Thymus (tissue), 11 donors: ENCODE measurements around the gene TOM1L2. TPM values are rescaled to one million over a fixed set of nuclear protein-coding genes. Genes with fewer than 3 reads are reported as not detected.
A peak's percentile ranks its signal among the peaks of the same experiment; 100 is the strongest.

ENCODE experiments used
- DNase-seq, 9 donors: peaks; one replicate each; pipeline ENCODE4 v3.0.0-alpha.2; 2013; ENCODE audit warnings: low spot score in 9 of 9, low read depth in 6 of 9, missing footprints in 1 of 9
- H3K27ac ChIP-seq, 2 donors: one replicate each; pipeline ENCODE4 v1.5.1; 2013; ENCODE audit warnings: control low read depth in 1 of 2, low read depth in 1 of 2, low read length in 1 of 2, mild to moderate bottlenecking in 1 of 2, moderate library complexity in 1 of 2
- H3K27me3 ChIP-seq, 2 donors: one replicate each; pipeline ENCODE4 v1.5.1; 2013; ENCODE audit warnings: low read length in 1 of 2; ENCODE audit not compliant: control insufficient read depth in 2 of 2, insufficient read depth in 1 of 2
- H3K36me3 ChIP-seq, 2 donors: one replicate each; pipeline ENCODE4 v1.5.1; 2013; ENCODE audit warnings: low read length in 1 of 2, mild to moderate bottlenecking in 1 of 2, moderate library complexity in 1 of 2; ENCODE audit not compliant: control insufficient read depth in 2 of 2, insufficient read depth in 2 of 2
- H3K4me1 ChIP-seq, 2 donors: one replicate each; pipeline ENCODE4 v1.5.1; 2013; ENCODE audit warnings: low read length in 2 of 2; ENCODE audit not compliant: control insufficient read depth in 2 of 2, insufficient read depth in 2 of 2
- H3K4me3 ChIP-seq, 2 donors: one replicate each; pipeline ENCODE4 v1.5.1; 2013; ENCODE audit warnings: low read length in 2 of 2, control low read depth in 1 of 2, mild to moderate bottlenecking in 1 of 2
- H3K9me3 ChIP-seq, 2 donors: one replicate each; pipeline ENCODE4 v1.5.1; 2013; ENCODE audit warnings: low read length in 1 of 2, mild to moderate bottlenecking in 1 of 2; ENCODE audit not compliant: control insufficient read depth in 2 of 2, insufficient read depth in 1 of 2
- WGBS: extraction: QIAGEN DNeasy Blood & Tissue Kit; methylation state at CpG from one replicate; pipeline ENCODE4 v1.1.7; 2013; 5-methylcytosine and 5-hydroxymethylcytosine counted together
- polyA plus RNA-seq: library from polyadenylated mRNA; stranded (reverse); fragments of 200-250 nt; gene quantifications from one replicate; pipeline ENCODE4 v1.2.3, GENCODE V29; 2013
- total RNA-seq: library from RNA; stranded (reverse); fragments of 120-200 nt; gene quantifications from one replicate; pipeline ENCODE4 v1.2.4, GENCODE V29; 2013
- donor health status: healthy.

Gene TOM1L2
- total and polyA plus RNA-seq, 2 donors = 6.6 to 17.5 TPM

DNA sequence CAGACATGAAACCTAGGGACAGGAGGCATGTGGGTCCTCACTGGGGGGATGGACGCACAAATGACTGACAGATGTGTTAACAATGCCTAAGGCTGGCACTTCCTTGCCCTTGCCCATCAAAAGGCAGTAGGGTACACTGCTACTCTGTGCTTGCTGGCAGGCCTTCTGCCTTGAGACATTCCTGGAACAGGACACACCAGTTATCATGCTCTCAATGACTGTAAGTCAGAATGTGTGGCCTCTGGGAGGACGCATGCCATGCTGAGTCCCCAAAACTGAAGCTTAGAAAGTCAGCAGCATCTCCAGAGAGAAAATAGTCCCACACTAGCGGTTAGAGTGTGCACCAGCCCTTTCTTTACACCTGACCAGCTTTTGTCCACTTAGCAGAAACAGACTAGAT, 119.3 kb downstream of the TOM1L2 start:
- Histone ChIP-seq H3K27me3 (no peaks in the 10 kb centered on the region), H3K36me3 (no peaks in the 10 kb centered on the region), H3K4me3 (no peak overlapping the region), H3K9me3 (peaks cover 0 to 4% of the 10 kb centered on the region in 2 donors), H3K4me1 (peaks cover 17 to 62% of the 10 kb centered on the region in 2 donors), H3K27ac (no peak overlapping the region)
- no peak for DNase-seq
- WGBS = 99% methylated on average over 3 of the region's 3 CpGs

DNA sequence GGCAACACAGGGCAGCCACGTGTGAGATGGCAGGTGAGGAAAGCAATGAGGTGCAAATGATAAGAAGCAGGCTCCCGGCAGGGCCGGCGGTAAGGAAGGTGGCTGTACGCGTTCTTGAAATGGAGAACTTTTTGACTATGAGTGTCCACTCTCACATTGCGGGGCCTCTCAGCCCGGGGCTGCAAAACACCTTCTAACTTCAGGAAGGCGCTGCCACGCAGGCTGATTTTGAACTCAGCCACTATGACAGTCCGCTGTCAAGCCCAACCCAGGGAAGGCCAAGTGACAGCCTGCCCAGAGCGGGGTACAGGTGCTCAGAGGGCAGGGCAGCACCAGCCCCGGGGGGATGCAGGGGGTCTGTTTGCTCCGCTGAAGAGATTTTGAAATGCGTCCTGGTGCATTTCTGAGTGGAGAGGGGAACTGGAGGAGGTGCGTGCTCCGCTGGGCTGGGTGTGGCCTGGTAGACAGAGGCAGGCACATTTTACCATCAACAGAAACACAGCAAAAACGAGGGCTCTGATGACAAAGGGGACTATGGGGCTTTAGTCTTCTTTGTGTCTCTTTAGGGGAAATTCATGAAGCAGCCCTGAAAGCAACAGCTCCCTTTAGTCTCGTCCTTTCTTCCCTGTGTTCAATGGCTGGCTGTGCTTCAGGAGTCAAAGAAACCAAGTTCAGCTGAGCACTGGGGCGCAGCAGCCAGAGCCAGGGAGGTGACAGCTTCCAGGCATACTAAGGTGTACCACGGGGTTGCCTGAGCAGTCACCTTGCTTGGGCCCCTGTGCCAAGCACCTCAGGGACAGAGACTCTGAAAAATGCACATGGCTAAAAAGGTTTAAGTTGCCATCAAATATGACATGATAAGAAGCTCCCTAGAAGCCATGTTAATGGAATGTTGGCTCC, 120.8 kb downstream of the TOM1L2 start:
- peaks cover 0 to 4% of the 10 kb centered on the region in 2 donors for H3K36me3 ChIP-seq
- WGBS = 93% methylated on average over 21 of the region's 21 CpGs
- DNase-seq = no peak
- H3K9me3 ChIP-seq = peaks cover 0 to 4% of the 10 kb centered on the region in 2 donors
- no peak overlapping the region for H3K4me3 ChIP-seq
- H3K27me3 ChIP-seq = no peaks in the 10 kb centered on the region
- H3K27ac ChIP-seq = no peak overlapping the region
- H3K4me1 ChIP-seq = peaks cover 19 to 77% of the 10 kb centered on the region in 2 donors

DNA sequence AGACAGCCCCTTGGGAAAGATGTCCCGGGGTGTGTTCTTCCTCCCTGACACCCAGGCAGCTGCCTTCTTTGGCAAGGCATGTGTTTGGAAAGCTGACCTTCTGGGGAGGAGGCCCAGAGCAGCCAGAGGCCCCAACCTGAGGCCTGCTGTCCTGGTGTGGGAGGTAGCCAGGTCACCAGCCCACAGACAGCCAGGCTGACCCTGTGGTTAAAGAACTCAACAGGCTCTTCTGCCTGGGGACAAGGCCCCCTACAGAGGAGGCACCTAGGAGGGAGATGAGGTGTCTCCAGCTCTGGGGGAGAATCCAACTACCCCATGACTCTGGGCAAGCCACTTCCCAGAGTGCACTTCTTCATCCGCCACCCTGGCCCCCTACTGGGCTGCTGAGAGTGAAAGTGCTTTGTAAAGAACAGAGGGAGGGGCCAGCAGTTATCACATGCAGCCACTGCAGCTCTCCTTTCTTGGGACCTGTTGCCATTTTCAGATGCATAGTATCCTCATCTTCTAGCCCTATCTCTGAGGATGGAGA, 122.3 kb downstream of the TOM1L2 start:
- H3K4me3 ChIP-seq = no peak overlapping the region
- peaks cover 0 to 4% of the 10 kb centered on the region in 2 donors for H3K36me3 ChIP-seq
- no peaks in the 10 kb centered on the region for H3K27me3 ChIP-seq
- 72% methylated on average over 2 of the region's 2 CpGs for WGBS
- H3K9me3 ChIP-seq = peaks cover 0 to 4% of the 10 kb centered on the region in 2 donors
- H3K4me1 ChIP-seq = peaks cover 19 to 81% of the 10 kb centered on the region in 2 donors
- H3K27ac ChIP-seq = peak overlapping the region; percentile 71 to 75
- peak in 4 of 9 donors; percentile 62 to 89 (median 72) for DNase-seq

DNA sequence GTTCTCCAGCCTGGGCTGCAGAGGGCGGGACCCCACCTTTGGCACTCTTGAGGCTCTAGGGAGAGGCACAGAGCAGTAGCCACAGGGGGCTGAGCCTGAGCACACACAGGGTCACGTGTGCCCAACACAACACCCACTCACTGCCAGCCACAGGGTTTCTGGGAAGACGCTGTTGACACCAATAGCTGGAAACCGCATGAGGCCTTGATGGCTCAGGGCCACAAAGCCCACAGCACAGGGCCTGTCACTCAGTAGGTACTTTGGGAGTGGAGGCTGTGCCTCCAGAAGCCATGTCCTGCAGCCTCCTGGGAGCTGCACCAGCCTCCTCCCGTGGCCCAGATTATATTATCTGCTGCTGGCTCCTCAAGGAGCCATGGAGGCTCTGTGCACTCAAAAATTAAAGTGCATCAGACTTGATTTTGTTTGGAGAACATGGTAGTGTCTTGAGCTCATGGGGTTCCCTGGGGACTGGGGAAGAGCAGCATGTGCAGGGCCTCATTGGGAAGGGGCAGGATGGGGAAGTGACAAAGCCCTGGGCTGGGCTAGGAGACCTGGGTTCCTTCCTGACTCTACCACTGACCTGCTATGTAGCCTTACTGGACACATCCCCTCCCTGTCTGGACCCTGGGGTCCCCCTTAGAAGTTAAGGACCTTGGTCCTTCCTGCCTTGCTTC, 122.9 kb downstream of the TOM1L2 start:
- DNase-seq = peak in 5 of 9 donors; percentile 58 to 86 (median 69)
- Histone ChIP-seq H3K27me3 (no peaks in the 10 kb centered on the region), H3K4me1 (peaks cover 19 to 78% of the 10 kb centered on the region in 2 donors), H3K9me3 (peaks cover 0 to 4% of the 10 kb centered on the region in 2 donors), H3K27ac (peak overlapping the region; percentile 71 to 75), H3K4me3 (no peak overlapping the region), H3K36me3 (peaks cover 0 to 4% of the 10 kb centered on the region in 2 donors)
- 56% methylated on average over 5 of the region's 5 CpGs for WGBS

DNA sequence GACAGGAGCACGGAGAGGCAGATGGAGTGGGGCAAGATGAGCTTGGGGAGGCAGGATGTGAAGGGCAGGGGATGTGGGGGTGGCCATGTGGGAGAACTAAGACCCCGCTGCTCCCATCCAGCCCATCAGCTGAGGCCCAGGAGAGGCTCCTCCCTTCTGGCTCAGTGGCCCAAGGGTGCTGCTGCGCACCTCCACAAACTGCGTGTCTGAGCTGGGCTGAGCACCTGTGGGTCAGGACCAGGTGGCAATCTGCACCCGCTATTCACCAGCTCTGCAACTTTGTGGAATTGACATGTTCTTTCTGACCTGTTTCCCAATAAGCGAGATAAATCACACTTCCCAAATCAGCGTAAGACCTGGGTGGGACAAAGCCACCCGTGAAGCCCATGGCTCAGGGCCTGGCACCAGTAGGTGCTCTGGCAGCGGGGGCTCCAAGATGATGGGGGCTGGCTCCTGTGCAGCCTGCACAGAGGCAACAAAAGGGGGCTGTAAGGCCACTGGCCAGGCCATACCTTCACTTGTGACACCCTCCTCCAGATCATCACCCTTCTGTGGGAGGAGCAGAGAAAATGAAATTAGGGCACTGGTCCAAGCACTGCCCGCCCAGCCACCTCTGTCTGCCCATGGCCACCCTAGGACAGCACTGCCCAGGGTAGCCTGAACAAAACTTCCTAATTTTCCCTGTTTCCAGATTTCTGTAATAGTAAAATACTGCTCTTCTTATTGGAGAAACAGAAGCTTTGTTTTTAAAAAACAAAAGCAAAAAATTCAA, 123.7 kb downstream of the TOM1L2 start:
- H3K36me3 ChIP-seq = peaks cover 0 to 4% of the 10 kb centered on the region in 2 donors
- H3K27ac ChIP-seq = peak overlapping the region in 1 of 2 donors; percentile 71
- no peak overlapping the region for H3K4me3 ChIP-seq
- DNase-seq = no peak
- H3K4me1 ChIP-seq = peaks cover 19 to 80% of the 10 kb centered on the region in 2 donors
- no peaks in the 10 kb centered on the region for H3K27me3 ChIP-seq
- WGBS = 95% methylated on average over 10 of the region's 10 CpGs
- peaks cover 0 to 4% of the 10 kb centered on the region in 2 donors for H3K9me3 ChIP-seq

DNA sequence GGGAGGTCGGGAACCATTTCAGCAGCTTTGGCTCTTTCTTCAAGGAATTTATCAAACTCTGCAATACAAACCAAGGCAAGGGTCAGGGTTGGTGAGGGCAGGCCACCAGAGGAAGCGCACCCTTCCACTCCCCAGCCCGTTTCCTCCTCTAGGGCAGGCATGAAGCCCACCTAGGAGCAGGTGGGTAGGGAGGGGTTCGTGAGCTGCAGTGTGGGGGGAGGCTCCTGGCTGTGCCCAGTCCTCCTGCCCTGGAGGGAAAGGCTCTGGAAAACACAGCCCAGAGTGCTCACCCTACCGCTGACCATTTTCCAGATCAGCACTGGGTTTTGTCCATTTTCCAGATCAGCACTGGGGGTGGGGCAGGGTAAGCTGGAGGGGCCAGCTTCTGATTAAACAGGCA, 124.5 kb downstream of the TOM1L2 start:
- Histone ChIP-seq H3K27ac (no peak overlapping the region), H3K9me3 (peaks cover 0 to 4% of the 10 kb centered on the region in 2 donors), H3K27me3 (no peaks in the 10 kb centered on the region), H3K4me3 (no peak overlapping the region), H3K4me1 (peaks cover 19 to 80% of the 10 kb centered on the region in 2 donors), H3K36me3 (peaks cover 0 to 4% of the 10 kb centered on the region in 2 donors)
- 92% methylated on average over 5 of the region's 5 CpGs for WGBS
- DNase-seq = no peak

DNA sequence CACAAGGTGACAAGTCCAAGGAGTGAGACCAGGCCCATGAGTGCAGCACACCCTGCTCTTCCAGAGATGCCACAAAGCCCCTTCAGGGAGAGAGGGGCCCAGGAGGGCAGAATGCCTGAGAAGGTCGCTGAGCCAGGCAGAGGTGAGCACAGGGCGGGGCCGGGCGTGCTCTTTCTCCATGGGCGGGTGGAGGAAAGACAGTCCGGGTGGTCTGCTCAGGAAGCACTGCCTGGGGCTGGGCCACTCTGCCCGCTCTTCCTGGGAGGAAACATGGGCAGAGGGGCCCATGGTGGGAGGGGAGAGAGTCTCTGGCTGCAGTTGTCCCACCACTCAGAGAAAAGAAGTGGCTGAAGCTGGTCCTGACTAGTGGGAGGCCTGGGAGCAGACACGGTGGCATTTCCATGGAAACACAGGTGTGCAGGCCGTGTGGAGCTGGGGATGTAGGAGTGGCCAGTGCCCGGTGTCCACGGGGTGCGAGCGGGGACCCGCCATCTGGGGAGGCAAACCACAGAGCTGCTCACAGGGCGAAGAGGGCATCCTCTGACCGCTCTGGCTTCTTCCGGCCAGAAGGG, 125.0 kb downstream of the TOM1L2 start:
- 87% methylated on average over 17 of the region's 17 CpGs for WGBS
- Histone ChIP-seq H3K36me3 (peaks cover 0 to 4% of the 10 kb centered on the region in 2 donors), H3K4me3 (no peak overlapping the region), H3K9me3 (peaks cover 0 to 4% of the 10 kb centered on the region in 2 donors), H3K4me1 (peaks cover 19 to 78% of the 10 kb centered on the region in 2 donors), H3K27ac (no peak overlapping the region), H3K27me3 (no peaks in the 10 kb centered on the region)
- DNase-seq = no peak

DNA sequence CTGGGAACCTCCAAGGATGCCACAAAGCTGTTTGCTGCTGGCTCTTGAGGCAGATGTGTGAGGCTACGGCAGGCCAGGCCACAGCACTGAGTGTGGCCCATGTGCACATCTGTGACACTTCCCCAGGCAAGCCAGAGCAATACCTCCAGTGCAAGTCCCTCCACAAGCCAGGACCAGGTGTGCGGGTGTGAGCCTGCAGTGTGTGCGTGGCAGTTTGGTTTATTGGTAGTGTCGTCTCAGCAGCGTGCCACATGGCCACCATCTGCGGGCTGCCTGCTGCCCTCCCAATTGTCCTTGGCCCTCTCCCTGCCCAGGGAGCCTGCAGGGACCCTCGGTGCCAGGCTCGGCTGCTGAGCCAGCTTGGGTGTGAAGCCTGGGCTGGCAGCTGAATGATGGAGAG, 125.6 kb downstream of the TOM1L2 start:
- Histone ChIP-seq H3K27me3 (no peaks in the 10 kb centered on the region), H3K4me1 (peaks cover 19 to 74% of the 10 kb centered on the region in 2 donors), H3K36me3 (peaks cover 0 to 4% of the 10 kb centered on the region in 2 donors), H3K4me3 (no peak overlapping the region), H3K27ac (peak overlapping the region in 1 of 2 donors; percentile 26), H3K9me3 (peaks cover 0 to 4% of the 10 kb centered on the region in 2 donors)
- DNase-seq = peak in 1 of 9 donors; percentile 50
- WGBS = 53% methylated on average over 8 of the region's 8 CpGs
